SK-N-SH treated with all-trans-retinoic acid at 6 μM for 48 hours (cell line): ENCODE results near the gene GTF3C4.

Experiments used
- ATAC-seq: fragments of 200-7000 bp; cut with Tn5 transposase; 3 replicates; pipeline ENCODE4 v1.9.1; 2020; ENCODE audit warnings: mild to moderate bottlenecking, moderate library complexity
- ARNTL ChIP-seq: fragments of 450-650 bp; formaldehyde crosslinking; IDR thresholded peaks from 2 replicates; pipeline ENCODE4 v1.5.0; 2020; ENCODE audit warnings: low read depth, mild to moderate bottlenecking, moderate library complexity, borderline replicate concordance
- BACH2 ChIP-seq: fragments of 250-450 bp; sonication (Bioruptor Pico); IDR thresholded peaks from 2 replicates; pipeline ENCODE4 v1.9.0; 2021; ENCODE audit warnings: mild to moderate bottlenecking, borderline replicate concordance
- CREB5 ChIP-seq: fragments of 250-450 bp; sonication (Bioruptor Pico); IDR thresholded peaks from 2 replicates; pipeline ENCODE4 v1.5.1; 2020; ENCODE audit warnings: low read depth, mild to moderate bottlenecking, moderate library complexity
- CSDC2 ChIP-seq: fragments of 250-450 bp; sonication (Bioruptor Pico); IDR thresholded peaks from 2 replicates; pipeline ENCODE4 v1.5.0; 2020; ENCODE audit warnings: mild to moderate bottlenecking, moderate library complexity
- CSRNP3 ChIP-seq: fragments of 250-450 bp; sonication (Bioruptor Pico); IDR thresholded peaks from 2 replicates; pipeline ENCODE4 v1.5.1; 2021; ENCODE audit warnings: mild to moderate bottlenecking, moderate library complexity
- ESRRG ChIP-seq: fragments of 250-450 bp; sonication (Bioruptor Pico); IDR thresholded peaks from 2 replicates; pipeline ENCODE4 v1.6.1; 2021; ENCODE audit warnings: mild to moderate bottlenecking
- GLIS3 ChIP-seq: fragments of 250-450 bp; sonication (Bioruptor Pico); IDR thresholded peaks from 2 replicates; pipeline ENCODE4 v1.5.0; 2020; ENCODE audit warnings: mild to moderate bottlenecking, moderate library complexity
- ISL1 ChIP-seq: fragments of 250-450 bp; sonication (Bioruptor Pico); IDR thresholded peaks from 2 replicates; pipeline ENCODE4 v2.1.2; 2022; ENCODE audit warnings: mild to moderate bottlenecking, moderate library complexity
- PATZ1 ChIP-seq: fragments of 250-450 bp; sonication (Bioruptor Pico); IDR thresholded peaks from 2 replicates; pipeline ENCODE4 v1.8.0; 2020; ENCODE audit warnings: mild to moderate bottlenecking, moderate library complexity, borderline replicate concordance
- POU6F1 ChIP-seq: fragments of 250-450 bp; sonication (Bioruptor Pico); IDR thresholded peaks from 2 replicates; pipeline ENCODE4 v1.8.0; 2021; ENCODE audit warnings: low read depth, mild to moderate bottlenecking, moderate library complexity, borderline replicate concordance
- PPARA ChIP-seq: fragments of 250-450 bp; sonication (Bioruptor Pico); IDR thresholded peaks from 2 replicates; pipeline ENCODE4 v1.5.0; 2020; ENCODE audit warnings: mild to moderate bottlenecking, borderline replicate concordance
- RARB ChIP-seq: fragments of 250-450 bp; sonication (Bioruptor Pico); IDR thresholded peaks from 2 replicates; pipeline ENCODE4 v1.8.0; 2021; ENCODE audit warnings: mild to moderate bottlenecking, moderate library complexity
- SNAI2 ChIP-seq: fragments of 250-450 bp; sonication (Bioruptor Pico); IDR thresholded peaks from 2 replicates; pipeline ENCODE4 v1.5.0; 2020; ENCODE audit warnings: mild to moderate bottlenecking, moderate library complexity
- TOX ChIP-seq: fragments of 250-450 bp; sonication (Bioruptor Pico); IDR thresholded peaks from 2 replicates; pipeline ENCODE4 v1.8.0; 2021; ENCODE audit warnings: mild to moderate bottlenecking, moderate library complexity, borderline replicate concordance
- TSHZ2 ChIP-seq: fragments of 250-450 bp; sonication (Bioruptor Pico); IDR thresholded peaks from 2 replicates; pipeline ENCODE4 v1.5.0; 2020; ENCODE audit warnings: mild to moderate bottlenecking, moderate library complexity
- ZC3H10 ChIP-seq: fragments of 250-450 bp; sonication (Bioruptor Pico); IDR thresholded peaks from 2 replicates; pipeline ENCODE4 v1.5.1; 2021; ENCODE audit warnings: mild to moderate bottlenecking, moderate library complexity
- ZFP3 ChIP-seq: fragments of 250-450 bp; sonication (Bioruptor Pico); IDR thresholded peaks from 2 replicates; pipeline ENCODE4 v1.5.0; 2020; ENCODE audit warnings: mild to moderate bottlenecking, moderate library complexity
- ZFP30 ChIP-seq: fragments of 450-650 bp; formaldehyde crosslinking; IDR thresholded peaks from 2 replicates; pipeline ENCODE4 v1.5.0; 2022; ENCODE audit warnings: mild to moderate bottlenecking, moderate library complexity
- ZNF565 ChIP-seq: fragments of 450-650 bp; formaldehyde crosslinking; conservative IDR thresholded peaks from 2 replicates; pipeline ENCODE4 v1.5.0; 2020; ENCODE audit warnings: low read depth, mild to moderate bottlenecking, moderate library complexity
- ZNF70 ChIP-seq: fragments of 450-650 bp; formaldehyde crosslinking; IDR thresholded peaks from 2 replicates; pipeline ENCODE4 v1.5.0; 2020; ENCODE audit warnings: mild to moderate bottlenecking, moderate library complexity
- ZNF8 ChIP-seq: fragments of 450-650 bp; formaldehyde crosslinking; IDR thresholded peaks from 2 replicates; pipeline ENCODE4 v1.5.0; 2020; ENCODE audit warnings: mild to moderate bottlenecking, moderate library complexity

The GTF3C4 gene

GRCh38 chr9:132663117-132663516, 7.1 kb upstream of the GTF3C4 start:
- ATAC-seq: no peak
- TF ChIP-seq GLIS3 (CRISPR knock-in tag) (no peak), ZC3H10 (CRISPR knock-in tag) (no peak), PATZ1 (CRISPR knock-in tag) (no peak), CREB5 (CRISPR knock-in tag) (no peak), SNAI2 (no peak), BACH2 (no peak), ARNTL (CRISPR knock-in tag) (no peak), TSHZ2 (CRISPR knock-in tag) (no peak), PPARA (no peak), RARB (CRISPR knock-in tag) (no peak), ISL1 (no peak), CSDC2 (no peak), ZFP30 (CRISPR knock-in tag) (no peak), ZFP3 (no peak), CSRNP3 (CRISPR knock-in tag) (no peak), ZNF8 (CRISPR knock-in tag) (no peak), POU6F1 (CRISPR knock-in tag) (no peak), ZNF70 (no peak), ESRRG (no peak), ZNF565 (CRISPR knock-in tag) (no peak)
- TF ChIP-seq, all 23 proteins: peak for 0

GRCh38 chr9:132663851-132664250, 6.4 kb upstream of the GTF3C4 start:
- ATAC-seq: no peak
- TF ChIP-seq PPARA (no peak), ZFP30 (CRISPR knock-in tag) (no peak), ZC3H10 (CRISPR knock-in tag) (no peak), TSHZ2 (CRISPR knock-in tag) (no peak), ISL1 (no peak)

GRCh38 chr9:132669319-132669697, 956 bp upstream of the GTF3C4 start:
- peak; percentile 68 for ATAC-seq
- TF ChIP-seq POU6F1 (CRISPR knock-in tag): no peak
- TF ChIP-seq TOX (CRISPR knock-in tag): no peak
- TF ChIP-seq RARB (CRISPR knock-in tag): no peak
- TF ChIP-seq ISL1: no peak
- no peak for TF ChIP-seq CREB5 (CRISPR knock-in tag)
